H9 (cell line): ENCODE data around the gene MDK. TPM values are rescaled to one million over a fixed set of nuclear protein-coding genes. Genes with fewer than 3 reads are reported as not detected.
A peak's percentile ranks its signal among the peaks of the same experiment; 100 is the strongest.

ENCODE experiments used
- DNase-seq: peaks from one replicate; pipeline ENCODE4 v3.0.0-alpha.2; 2017
- H2AFZ ChIP-seq: one replicate; pipeline ENCODE4 v1.6.1; 2013; ENCODE audit warnings: mild to moderate bottlenecking, low read length, control low read depth, moderate library complexity
- H2AK5ac ChIP-seq: 2 replicates; pipeline ENCODE4 v1.6.1; 2013; ENCODE audit warnings: low read length, control low read depth, mixed read lengths; ENCODE audit not compliant: insufficient read length
- H2BK120ac ChIP-seq: one replicate; pipeline ENCODE4 v1.6.1; 2013; ENCODE audit warnings: low read depth, mild to moderate bottlenecking, low read length, control low read depth, inconsistent platforms; ENCODE audit not compliant: poor library complexity, severe bottlenecking
- H2BK12ac ChIP-seq: 2 replicates; pipeline ENCODE4 v1.6.1; 2013; ENCODE audit warnings: low read length, control low read depth, mixed read lengths, low read depth; ENCODE audit not compliant: insufficient read length
- H2BK15ac ChIP-seq: 2 replicates; pipeline ENCODE4 v1.6.1; 2013; ENCODE audit warnings: low read depth, low read length, control low read depth
- H2BK20ac ChIP-seq: one replicate; pipeline ENCODE4 v1.6.1; 2013; ENCODE audit warnings: low read depth, mild to moderate bottlenecking, low read length, control low read depth, inconsistent platforms; ENCODE audit not compliant: poor library complexity, severe bottlenecking
- H2BK5ac ChIP-seq: 2 replicates; pipeline ENCODE4 v1.6.1; 2013; ENCODE audit warnings: low read length, control low read depth, mixed read lengths; ENCODE audit not compliant: insufficient read length
- H3K14ac ChIP-seq: 2 replicates; pipeline ENCODE4 v1.6.1; 2013; ENCODE audit warnings: low read length, control low read depth; ENCODE audit not compliant: insufficient read depth
- H3K18ac ChIP-seq: 2 replicates; pipeline ENCODE4 v1.6.1; 2013; ENCODE audit warnings: low read depth, mild to moderate bottlenecking, mixed read lengths, low read length, control low read depth; ENCODE audit not compliant: insufficient read length
- H3K23ac ChIP-seq: 2 replicates; pipeline ENCODE4 v1.6.1; 2013; ENCODE audit warnings: low read length, control low read depth, mixed read lengths, low read depth; ENCODE audit not compliant: insufficient read length
- H3K23me2 ChIP-seq: 2 replicates; pipeline ENCODE4 v1.6.1; 2013; ENCODE audit warnings: low read depth, mild to moderate bottlenecking, mixed read lengths, low read length, control low read depth; ENCODE audit not compliant: insufficient read length, poor library complexity, severe bottlenecking
- H3K27ac ChIP-seq: 2 replicates; pipeline ENCODE4 v1.5.1; 2013; ENCODE audit warnings: low read length, control low read depth, mixed read lengths, low read depth; ENCODE audit not compliant: insufficient read length
- H3K27me3 ChIP-seq: 2 replicates; pipeline ENCODE4 v1.6.1; 2013; ENCODE audit warnings: low read length, control low read depth, inconsistent platforms; ENCODE audit not compliant: insufficient read depth
- H3K4ac ChIP-seq: 2 replicates; pipeline ENCODE4 v1.6.1; 2013; ENCODE audit warnings: low read depth, mild to moderate bottlenecking, control low read depth, inconsistent platforms, low read length, moderate library complexity
- H3K4me1 ChIP-seq: 2 replicates; pipeline ENCODE4 v1.6.1; 2013; ENCODE audit warnings: low read length, control low read depth, inconsistent platforms; ENCODE audit not compliant: insufficient read depth
- H3K4me2 ChIP-seq: 2 replicates; pipeline ENCODE4 v1.6.1; 2013; ENCODE audit warnings: low read length, control low read depth, mixed read lengths; ENCODE audit not compliant: insufficient read length, insufficient read depth
- H3K56ac ChIP-seq: 2 replicates; pipeline ENCODE4 v1.6.1; 2013; ENCODE audit warnings: low read depth, mild to moderate bottlenecking, mixed read lengths, low read length, control low read depth; ENCODE audit not compliant: insufficient read length
- H3K79me1 ChIP-seq: 2 replicates; pipeline ENCODE4 v1.6.1; 2013; ENCODE audit warnings: low read depth, mild to moderate bottlenecking, moderate library complexity, low read length, control low read depth, inconsistent platforms; ENCODE audit not compliant: insufficient read depth, poor library complexity, severe bottlenecking
- H3K79me2 ChIP-seq: 2 replicates; pipeline ENCODE4 v1.6.1; 2013; ENCODE audit warnings: low read length, control low read depth, inconsistent platforms; ENCODE audit not compliant: insufficient read depth
- H3K9ac ChIP-seq: 2 replicates; pipeline ENCODE4 v1.6.1; 2013; ENCODE audit warnings: low read length, control low read depth, mixed read lengths; ENCODE audit not compliant: insufficient read length; ENCODE audit errors: extremely low read depth
- H3K9me3 ChIP-seq: one replicate; pipeline ENCODE4 v1.6.1; 2013; ENCODE audit warnings: low read depth, low read length, inconsistent platforms; ENCODE audit not compliant: control insufficient read depth
- H3T11ph ChIP-seq: one replicate; pipeline ENCODE4 v1.6.1; 2013; ENCODE audit warnings: mild to moderate bottlenecking, low read length, control low read depth, inconsistent platforms
- H4K20me1 ChIP-seq: one replicate; pipeline ENCODE4 v1.6.1; 2013; ENCODE audit not compliant: control insufficient read depth, insufficient read length, insufficient read depth
- H4K5ac ChIP-seq: 2 replicates; pipeline ENCODE4 v1.6.1; 2013; ENCODE audit warnings: low read depth, mild to moderate bottlenecking, mixed read lengths, low read length, control low read depth; ENCODE audit not compliant: insufficient read length
- H4K8ac ChIP-seq: replicated peaks from 2 replicates; pipeline ENCODE4 v1.6.1; 2013; ENCODE audit warnings: low read length, control low read depth, mixed read lengths, low read depth; ENCODE audit not compliant: insufficient read length
- H4K91ac ChIP-seq: 2 replicates; pipeline ENCODE4 v1.6.1; 2013; ENCODE audit warnings: low read depth, mild to moderate bottlenecking, moderate library complexity, mixed read lengths, low read length, control low read depth; ENCODE audit not compliant: insufficient read length
- H3K27ac Mint-ChIP-seq, 3 experiments: 2 replicates in 2 of 3; 3 replicates in 1 of 3; pipeline ENCODE4 v1.8.0; 2020 to 2021; ENCODE audit warnings: mixed read lengths in 3 of 3, mild to moderate bottlenecking in 1 of 3, moderate library complexity in 1 of 3
- H3K27me3 Mint-ChIP-seq: 2 replicates; pipeline ENCODE4 v1.8.0; 2021; ENCODE audit warnings: low read depth, mild to moderate bottlenecking, moderate library complexity, mixed read lengths
- H3K36me3 Mint-ChIP-seq, 3 experiments: 2 replicates in 2 of 3; 3 replicates in 1 of 3; pipeline ENCODE4 v1.8.0; 2020 to 2021; ENCODE audit warnings: low read depth in 3 of 3, mixed read lengths in 3 of 3; ENCODE audit not compliant: insufficient read depth in 1 of 3
- H3K4me1 Mint-ChIP-seq, 2 experiments: 2 replicates each; pipeline ENCODE4 v1.8.0; 2020; ENCODE audit warnings: mixed read lengths in 2 of 2
- H3K4me3 Mint-ChIP-seq, 2 experiments: 2 replicates in 1 of 2; 3 replicates in 1 of 2; pipeline ENCODE4 v1.8.0; 2020 to 2021; ENCODE audit warnings: mild to moderate bottlenecking in 2 of 2, mixed read lengths in 2 of 2, moderate library complexity in 1 of 2
- H3K9me3 Mint-ChIP-seq, 2 experiments: 2 replicates in 1 of 2; 3 replicates in 1 of 2; pipeline ENCODE4 v1.8.0; 2020; ENCODE audit warnings: mild to moderate bottlenecking in 2 of 2, mixed read lengths in 2 of 2, moderate library complexity in 1 of 2
- CTCF ChIP-seq: fragments of 200-600 bp; sonication (generic); conservative IDR thresholded peaks from 3 replicates; pipeline ENCODE4 v1.8.0; 2021; ENCODE audit warnings: antibody characterized with exemption, mild to moderate bottlenecking
- WGBS: extraction: QIAGEN DNeasy Blood & Tissue Kit; methylation state at CpG from one replicate; pipeline ENCODE4 v1.1.7; 2013; ENCODE audit warnings: missing lambda C conversion rate, low lambda C conversion rate, mixed read lengths; ENCODE audit not compliant: insufficient read length; ENCODE audit errors: extremely low coverage; 5-methylcytosine and 5-hydroxymethylcytosine counted together
- total RNA-seq: library from RNA; stranded (reverse); gene quantifications from 2 replicates; pipeline ENCODE4 v1.2.1, GENCODE V29; 2021

The MDK gene
- total RNA-seq, 1 experiment from 2014 or later = 392 TPM

- no peak overlapping the region for H2BK5ac ChIP-seq
- no peak overlapping the region for H4K91ac ChIP-seq
- peaks cover 22% of the 10 kb centered on the region; the same call in 1 of the 2 replicates for H3K27me3 ChIP-seq
- H3K27me3 Mint-ChIP-seq = peaks cover 70% of the 10 kb centered on the region
- H3K18ac ChIP-seq = no peak overlapping the region
- H2BK12ac ChIP-seq = no peak overlapping the region
- no peak overlapping the region for H3T11ph ChIP-seq
- H3K9me3 Mint-ChIP-seq = no peaks in the 10 kb centered on the region; a peak in 1 of 5 replicates
- no peaks in the 10 kb centered on the region for H4K20me1 ChIP-seq
- no peaks in the 10 kb centered on the region for H3K79me1 ChIP-seq
- H3K4me2 ChIP-seq = peak overlapping the region; percentile 36
- H3K79me2 ChIP-seq = no peaks in the 10 kb centered on the region
- H3K27ac ChIP-seq = no peak overlapping the region
- peak; percentile 53 for DNase-seq
- no peak overlapping the region for H4K5ac ChIP-seq
- peaks cover 7% of the 10 kb centered on the region for H3K23me2 ChIP-seq
- no peak overlapping the region for H2BK120ac ChIP-seq
- H2BK15ac ChIP-seq = no peak overlapping the region
- H3K4me1 Mint-ChIP-seq = peaks cover 49 to 72% of the 10 kb centered on the region in 2 experiments
- no peak overlapping the region for H4K8ac ChIP-seq
- peaks cover 0 to 4% (median 0%) of the 10 kb centered on the region in 3 experiments; a peak in 2 of 7 replicates for H3K36me3 Mint-ChIP-seq
- no peak overlapping the region for H3K9ac ChIP-seq
- no peak overlapping the region for H3K14ac ChIP-seq
- WGBS = no CpG with 5 or more reads among the region's 99 CpGs
- no peaks in the 10 kb centered on the region for H3K9me3 ChIP-seq
- TF ChIP-seq CTCF = no peak
- no peak overlapping the region for H2AK5ac ChIP-seq
- no peak overlapping the region for H2BK20ac ChIP-seq
- peaks cover 4% of the 10 kb centered on the region; the same call in 1 of the 2 replicates for H3K4me1 ChIP-seq
- no peak overlapping the region for H3K4ac ChIP-seq
- no peak overlapping the region for H3K23ac ChIP-seq
- no peak overlapping the region for H2AFZ ChIP-seq
- no peak overlapping the region for H3K27ac Mint-ChIP-seq
- no peak overlapping the region for H3K56ac ChIP-seq
- H3K4me3 Mint-ChIP-seq = peak overlapping the region; percentile 66 to 79
Measured at GRCh38 chr11:46332568-46333393, 48.7 kb upstream of the MDK start.
